Suprapubic skin (tissue), 4 donors: Measurements from ENCODE around the gene EEF2K. TPM values are rescaled to one million over a fixed set of nuclear protein-coding genes. Genes with fewer than 3 reads are reported as not detected.

Source experiments
- DNase-seq, 2 donors: peaks; one replicate each; pipeline ENCODE4 v3.0.0-alpha.2; 2019; ENCODE audit warnings: low spot score in 2 of 2
- H3K27ac ChIP-seq: fragments of 200-600 bp; sonication (generic); one replicate; pipeline ENCODE4 v1.5.1; 2019
- H3K27me3 ChIP-seq: fragments of 200-600 bp; sonication (generic); one replicate; pipeline ENCODE4 v1.5.1; 2019
- H3K36me3 ChIP-seq: fragments of 200-600 bp; sonication (generic); one replicate; pipeline ENCODE4 v1.5.1; 2019
- H3K4me1 ChIP-seq: fragments of 200-600 bp; sonication (generic); one replicate; pipeline ENCODE4 v1.5.1; 2019
- H3K4me3 ChIP-seq: fragments of 200-600 bp; sonication (generic); one replicate; pipeline ENCODE4 v1.5.1; 2019; ENCODE audit warnings: mild to moderate bottlenecking
- H3K9me3 ChIP-seq: fragments of 200-600 bp; sonication (generic); one replicate; pipeline ENCODE4 v1.5.1; 2019
- CTCF ChIP-seq, 2 donors: fragments of 200-600 bp in 1 of 2; fragments of 450-650 bp in 1 of 2; sonication (generic) in 1 of 2; IDR thresholded peaks; one replicate each; pipeline ENCODE4 v1.5.1; 2016 to 2019; ENCODE audit warnings: antibody characterized with exemption in 2 of 2, mild to moderate bottlenecking in 1 of 2, moderate library complexity in 1 of 2
- EP300 ChIP-seq: sonication (generic); formaldehyde crosslinking; IDR thresholded peaks from one replicate; pipeline ENCODE4 v1.6.1; 2017; ENCODE audit warnings: antibody characterized with exemption
- POLR2A ChIP-seq, 2 donors: fragments of 450-650 bp; IDR thresholded peaks; one replicate each; pipeline ENCODE4 v1.6.1; 2017; ENCODE audit warnings: antibody characterized with exemption in 2 of 2, mild to moderate bottlenecking in 2 of 2, moderate library complexity in 2 of 2
- POLR2AphosphoS5 ChIP-seq, 3 donors: sonication (generic); formaldehyde crosslinking; IDR thresholded peaks; one replicate each; pipeline ENCODE4 v1.6.1; 2017; ENCODE audit warnings: antibody characterized with exemption in 3 of 3
- WGBS: methylation state at CpG from one replicate; pipeline ENCODE4 v1.1.5; 2018; 5-methylcytosine and 5-hydroxymethylcytosine counted together
- total RNA-seq, 4 donors: library from RNA; depleted of rRNA; stranded (reverse); fragments of >200 nt; gene quantifications; one replicate each; pipeline ENCODE4 v1.1.0, GENCODE V29; 2016

The EEF2K gene
- total RNA-seq, 4 donors from 2014 or later: 50.9 to 194 (median 73.8) TPM

- no peak overlapping the region for H3K4me3 ChIP-seq
- no peak overlapping the region for H3K27ac ChIP-seq
- peaks cover 37% of the 10 kb centered on the region for H3K4me1 ChIP-seq
- no peaks in the 10 kb centered on the region for H3K9me3 ChIP-seq
- peaks cover 33% of the 10 kb centered on the region for H3K36me3 ChIP-seq
- WGBS: 95% methylated on average over 12 of the region's 12 CpGs
- no peaks in the 10 kb centered on the region for H3K27me3 ChIP-seq
- TF ChIP-seq CTCF (IDR thresholded peaks at IDR 0.05): no peak
- no peak for TF ChIP-seq EP300
- TF ChIP-seq POLR2A (IDR thresholded peaks at IDR 0.05): no peak
- TF ChIP-seq POLR2AphosphoS5 (IDR thresholded peaks at IDR 0.05): no peak
- DNase-seq: no peak
Measured at GRCh38 chr16:22302776-22303363, 96.8 kb downstream of the EEF2K start.

- WGBS: 93% methylated on average over 4 of the region's 4 CpGs
- no peak overlapping the region for H3K27ac ChIP-seq
Measured at GRCh38 chr16:22304411-22304810, 98.3 kb downstream of the EEF2K start.

GRCh38 chr16:22306788-22307187, 100.7 kb downstream of the EEF2K start:
- no peak overlapping the region for H3K4me3 ChIP-seq
- 83% methylated on average over 6 of the region's 9 CpGs for WGBS
- H3K27me3 ChIP-seq: no peaks in the 10 kb centered on the region
- H3K36me3 ChIP-seq: peaks cover 70% of the 10 kb centered on the region
- TF ChIP-seq EP300 (no peak), CTCF (IDR thresholded peaks at IDR 0.05) (no peak), POLR2A (IDR thresholded peaks at IDR 0.05) (no peak), POLR2AphosphoS5 (IDR thresholded peaks at IDR 0.05) (no peak)
- no peak overlapping the region for H3K27ac ChIP-seq
- DNase-seq: no peak
- peaks cover 3% of the 10 kb centered on the region for H3K4me1 ChIP-seq
- no peaks in the 10 kb centered on the region for H3K9me3 ChIP-seq

More at GRCh38 chr16:22304411-22304810, 98.3 kb downstream of the EEF2K start:
- Histone ChIP-seq H3K9me3 (no peaks in the 10 kb centered on the region), H3K4me1 (peaks cover 25% of the 10 kb centered on the region), H3K27me3 (no peaks in the 10 kb centered on the region), H3K36me3 (peaks cover 49% of the 10 kb centered on the region), H3K4me3 (no peak overlapping the region)
- TF ChIP-seq POLR2A (IDR thresholded peaks at IDR 0.05) (no peak), CTCF (IDR thresholded peaks at IDR 0.05) (no peak), POLR2AphosphoS5 (IDR thresholded peaks at IDR 0.05) (no peak), EP300 (no peak)
- no peak for DNase-seq

- Histone ChIP-seq H3K36me3 (peaks cover 76% of the 10 kb centered on the region), H3K27ac (no peak overlapping the region), H3K27me3 (no peaks in the 10 kb centered on the region), H3K9me3 (no peaks in the 10 kb centered on the region), H3K4me1 (no peaks in the 10 kb centered on the region), H3K4me3 (no peak overlapping the region)
- TF ChIP-seq EP300 (no peak), CTCF (IDR thresholded peaks at IDR 0.05) (no peak), POLR2AphosphoS5 (IDR thresholded peaks at IDR 0.05) (no peak), POLR2A (IDR thresholded peaks at IDR 0.05) (no peak)
- WGBS: 90% methylated on average over 10 of the region's 10 CpGs
- DNase-seq: no peak
Measured at GRCh38 chr16:22307838-22308237, 101.8 kb downstream of the EEF2K start.

GRCh38 chr16:22308824-22309520, 102.9 kb downstream of the EEF2K start:
- Histone ChIP-seq H3K9me3 (no peaks in the 10 kb centered on the region), H3K27me3 (no peaks in the 10 kb centered on the region), H3K36me3 (peaks cover 81% of the 10 kb centered on the region), H3K4me1 (peaks cover 8% of the 10 kb centered on the region), H3K27ac (no peak overlapping the region), H3K4me3 (no peak overlapping the region)
- WGBS: 99% methylated on average over 23 of the region's 24 CpGs
- DNase-seq: no peak
- TF ChIP-seq POLR2AphosphoS5 (IDR thresholded peaks at IDR 0.05) (no peak), CTCF (IDR thresholded peaks at IDR 0.05) (no peak), POLR2A (IDR thresholded peaks at IDR 0.05) (no peak), EP300 (no peak)
